Sigmoid colon (tissue), 4 donors: ENCODE measurements around the gene DNAJC30.

ENCODE experiments used
- CTCF ChIP-seq, 4 experiments: fragments of 450-650 bp in 3 of 4; fragments of 200-600 bp in 1 of 4; IDR thresholded peaks; one replicate each; pipeline ENCODE4 v1.5.1; 2016 to 2019; ENCODE audit warnings: antibody characterized with exemption in 4 of 4, mild to moderate bottlenecking in 3 of 4, moderate library complexity in 2 of 4
- EP300 ChIP-seq, 4 donors: sonication (generic); formaldehyde crosslinking; IDR thresholded peaks; one replicate each; pipeline ENCODE4 v1.6.1; 2017; ENCODE audit warnings: antibody characterized with exemption in 4 of 4
- POLR2A ChIP-seq, 2 donors: fragments of 450-650 bp; IDR thresholded peaks; one replicate each; pipeline ENCODE4 v1.6.1; 2016; ENCODE audit warnings: antibody characterized with exemption in 2 of 2, mild to moderate bottlenecking in 2 of 2, moderate library complexity in 2 of 2
- POLR2AphosphoS5 ChIP-seq, 4 donors: sonication (generic); formaldehyde crosslinking; IDR thresholded peaks; one replicate each; pipeline ENCODE4 v1.6.1; 2017; ENCODE audit warnings: antibody characterized with exemption in 4 of 4

GRCh38 chr7:73690646-73691045, 7.4 kb upstream of the DNAJC30 start:
- TF ChIP-seq CTCF (IDR thresholded peaks at IDR 0.05): no peak
- TF ChIP-seq POLR2AphosphoS5 (IDR thresholded peaks at IDR 0.05): no peak
- TF ChIP-seq POLR2A (IDR thresholded peaks at IDR 0.05): no peak
- no peak for TF ChIP-seq EP300 (IDR thresholded peaks at IDR 0.05)
